Activated CD4-positive, alpha-beta T cell treated with anti-CD3 and anti-CD28 coated beads, Interleukin-2, amount 50 U/mL, for 1 hour (primary cell): ENCODE results near the gene STK32B.
"Not testable (repeated sequence)": the region's sequence is repeated elsewhere in the genome, so short reads cannot be mapped to it uniquely, and the experiment has no call there.

Experiments used
- DNase-seq: peaks from one replicate; pipeline ENCODE4 v3.0.0-alpha.2; 2020

STK32B gene

DNA sequence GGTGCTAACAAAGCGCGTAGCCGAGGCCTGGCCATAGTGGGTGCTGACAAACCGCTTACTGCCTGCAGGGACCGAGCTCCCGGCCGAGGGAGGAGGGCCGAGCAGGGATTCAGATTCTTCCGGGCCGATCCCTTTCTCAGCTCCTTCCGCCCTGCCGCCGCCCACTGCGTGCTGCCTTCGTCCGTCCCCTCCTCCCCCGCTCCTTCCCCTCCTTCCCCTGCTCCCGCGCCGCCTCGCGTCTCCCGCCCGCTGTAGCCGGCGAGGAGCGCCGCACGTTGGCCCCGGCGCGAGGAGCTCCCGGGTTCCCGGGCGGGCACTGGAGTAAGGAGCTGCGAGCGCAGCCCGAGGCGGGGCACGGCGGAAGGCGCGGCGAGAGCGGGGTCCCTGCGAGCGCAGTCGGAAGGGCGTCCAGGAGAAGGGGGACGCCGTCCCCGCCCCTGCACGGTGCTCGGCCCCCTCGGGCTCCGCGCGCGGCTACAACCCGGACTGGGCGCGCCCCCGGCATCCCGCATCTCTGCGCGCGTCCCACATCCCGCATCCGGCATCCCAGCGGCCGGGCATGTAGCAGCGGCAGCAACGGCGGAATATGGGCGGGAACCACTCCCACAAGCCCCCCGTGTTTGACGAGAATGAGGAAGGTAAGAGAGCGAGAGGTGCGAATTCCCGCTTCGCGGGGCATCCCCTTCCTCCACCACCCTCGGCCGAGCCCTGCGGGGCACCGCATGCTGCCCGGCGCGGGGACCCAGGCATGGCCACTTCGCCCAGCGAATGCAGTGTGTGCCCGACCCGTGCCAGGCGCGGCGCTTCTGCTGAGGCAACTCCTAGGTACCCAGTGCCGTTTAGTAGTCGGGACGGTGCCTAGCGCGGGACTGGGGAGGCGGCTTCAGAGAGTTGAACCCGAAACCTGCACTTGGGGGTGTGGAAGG lies at the start of gene STK32B:
Gene STK32B (plus strand): TSS at position 203 of the 926 bp plus-strand sequence.
- no peak for DNase-seq

DNA sequence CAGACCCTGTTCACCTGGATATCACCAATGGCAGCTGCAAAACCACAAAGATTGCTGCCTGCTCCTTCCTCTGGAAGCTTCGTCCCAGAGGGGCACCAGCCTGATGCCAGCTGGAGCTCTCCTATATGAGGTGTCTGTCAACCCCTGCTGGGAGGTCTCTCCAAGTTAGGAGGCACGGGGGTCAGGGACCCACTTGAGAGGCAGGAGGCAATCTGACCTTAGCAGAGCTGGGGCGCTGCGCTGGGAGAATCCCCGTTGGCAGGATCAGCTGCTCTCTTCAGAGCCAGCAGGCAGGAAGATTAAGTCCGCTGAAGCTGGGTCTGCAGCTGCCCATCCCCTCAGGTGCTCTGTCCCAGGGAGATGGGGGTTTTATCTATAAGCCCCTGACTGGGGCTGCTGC lies 49.6 kb upstream of the STK32B start:
- DNase-seq = not testable (repeated sequence)

DNA sequence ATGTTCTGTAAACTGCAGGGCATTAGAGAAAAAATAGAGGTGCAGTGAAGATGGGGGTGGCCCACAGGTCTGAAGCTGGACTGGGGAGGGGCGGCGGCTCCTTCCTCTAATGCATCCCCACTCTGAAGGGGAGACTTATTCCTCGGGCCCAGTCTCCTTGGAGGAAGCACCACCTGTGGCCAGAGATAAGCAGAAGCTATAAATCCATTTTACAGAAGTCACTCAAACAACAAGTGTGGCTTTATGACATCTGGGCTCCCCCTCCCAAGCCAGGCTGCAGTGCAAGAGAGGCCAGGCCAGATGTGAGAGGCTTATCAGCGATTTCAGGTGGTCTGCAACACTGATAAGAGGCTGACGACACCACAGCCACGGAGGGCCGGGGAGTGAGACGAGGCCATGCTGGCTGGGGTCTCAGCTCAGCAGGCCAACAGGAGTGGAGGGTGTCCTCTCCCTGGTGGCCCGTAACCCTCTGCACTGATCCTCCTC lies 47.9 kb upstream of the STK32B start:
- no peak for DNase-seq

DNA sequence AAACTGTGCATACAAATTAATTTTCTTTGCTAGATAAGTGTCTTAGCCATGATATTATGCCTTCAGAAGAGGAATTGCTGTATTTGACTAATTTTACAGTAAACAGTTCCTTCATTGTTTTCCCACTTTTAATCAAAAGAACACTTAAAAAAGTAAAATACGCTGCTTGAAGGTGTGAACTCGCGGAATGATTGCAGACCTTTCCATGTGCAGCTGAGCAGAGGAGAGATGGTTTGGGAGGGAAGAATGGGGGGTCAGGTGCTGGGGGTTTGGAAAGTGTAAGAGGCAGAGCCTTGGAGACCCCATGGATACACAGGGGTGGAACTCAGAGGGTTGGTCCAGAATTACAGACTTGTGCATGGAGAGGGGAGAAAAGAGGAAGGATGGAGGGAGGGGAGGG lies 47.4 kb upstream of the STK32B start:
- no peak for DNase-seq

DNA sequence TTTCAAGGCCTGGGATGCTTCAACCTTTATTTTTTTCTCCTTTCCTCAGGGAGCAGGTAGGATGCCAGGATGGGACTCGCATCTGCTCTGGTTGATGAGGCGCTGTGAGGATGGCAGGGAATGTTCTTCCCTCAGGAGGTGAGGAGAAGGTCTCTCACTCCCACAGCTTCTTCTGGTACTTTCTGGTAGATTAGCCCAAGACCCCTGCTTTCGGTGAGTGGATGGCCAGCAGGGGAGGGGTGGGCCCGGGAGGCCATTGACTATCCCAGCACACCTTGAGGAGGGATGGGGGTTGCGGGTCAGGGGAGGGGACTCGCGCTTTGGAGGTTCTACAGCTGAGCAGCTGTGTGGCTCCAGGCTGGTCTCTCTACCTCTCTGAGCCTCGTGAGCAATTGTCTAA lies 46.8 kb upstream of the STK32B start:
- no peak for DNase-seq

DNA sequence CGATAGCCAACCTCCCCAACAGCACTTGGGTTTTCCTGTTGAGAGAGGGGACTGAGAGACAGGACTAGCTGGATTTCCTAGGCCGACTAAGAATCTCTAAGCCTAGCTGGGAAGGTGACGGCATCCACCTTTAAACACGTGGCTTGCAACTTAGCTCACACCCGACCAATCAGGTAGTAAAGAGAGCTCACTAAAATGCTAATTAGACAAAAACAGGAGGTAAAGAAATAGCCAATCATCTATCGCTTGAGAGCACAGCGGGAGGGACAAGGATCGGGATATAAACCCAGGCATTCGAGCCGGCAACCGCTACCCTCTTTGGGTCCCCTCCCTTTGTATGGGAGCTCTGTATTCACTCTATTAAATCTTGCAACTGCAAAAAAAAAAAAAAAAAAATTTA lies 44.3 kb upstream of the STK32B start:
- not testable (repeated sequence) for DNase-seq

DNA sequence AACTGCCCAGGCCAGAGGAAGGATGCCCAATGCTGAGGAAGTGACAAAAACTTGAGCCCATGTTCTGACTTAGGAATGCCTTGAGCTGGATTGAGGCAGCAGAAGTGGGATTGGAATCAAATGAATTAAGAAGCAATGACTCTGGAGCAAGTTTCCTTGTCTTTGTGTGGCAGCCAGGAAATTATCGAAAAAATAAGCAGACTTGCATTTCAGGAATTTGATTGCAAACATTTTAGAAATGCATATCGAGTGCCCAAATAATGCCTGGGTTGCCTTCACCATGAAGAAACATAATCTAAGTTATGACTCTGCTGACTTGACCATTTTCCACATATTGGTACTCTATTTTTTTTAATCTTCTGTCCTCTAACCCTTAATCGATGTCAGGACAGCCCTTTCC lies 41.5 kb upstream of the STK32B start:
- no peak for DNase-seq

DNA sequence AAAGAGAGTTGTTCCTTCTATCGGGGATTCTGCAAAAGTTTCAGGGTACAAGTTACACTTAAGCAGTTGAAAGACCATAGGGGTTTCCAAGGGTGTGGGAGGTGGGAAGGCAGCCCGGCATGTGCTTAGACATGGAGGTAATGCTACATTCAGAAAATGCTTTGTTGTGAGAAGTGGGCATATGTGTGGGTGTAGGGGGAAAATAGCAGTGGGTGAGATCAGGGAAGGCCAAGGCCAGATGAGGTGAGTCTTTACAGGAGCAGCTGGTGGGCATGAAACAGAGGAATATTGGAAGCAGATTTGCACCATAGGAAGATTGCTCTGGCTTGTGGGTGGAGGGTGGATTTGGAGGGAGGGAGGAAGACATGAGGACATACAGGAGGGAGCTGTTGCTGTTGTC lies 40.3 kb upstream of the STK32B start:
- DNase-seq = no peak

DNA sequence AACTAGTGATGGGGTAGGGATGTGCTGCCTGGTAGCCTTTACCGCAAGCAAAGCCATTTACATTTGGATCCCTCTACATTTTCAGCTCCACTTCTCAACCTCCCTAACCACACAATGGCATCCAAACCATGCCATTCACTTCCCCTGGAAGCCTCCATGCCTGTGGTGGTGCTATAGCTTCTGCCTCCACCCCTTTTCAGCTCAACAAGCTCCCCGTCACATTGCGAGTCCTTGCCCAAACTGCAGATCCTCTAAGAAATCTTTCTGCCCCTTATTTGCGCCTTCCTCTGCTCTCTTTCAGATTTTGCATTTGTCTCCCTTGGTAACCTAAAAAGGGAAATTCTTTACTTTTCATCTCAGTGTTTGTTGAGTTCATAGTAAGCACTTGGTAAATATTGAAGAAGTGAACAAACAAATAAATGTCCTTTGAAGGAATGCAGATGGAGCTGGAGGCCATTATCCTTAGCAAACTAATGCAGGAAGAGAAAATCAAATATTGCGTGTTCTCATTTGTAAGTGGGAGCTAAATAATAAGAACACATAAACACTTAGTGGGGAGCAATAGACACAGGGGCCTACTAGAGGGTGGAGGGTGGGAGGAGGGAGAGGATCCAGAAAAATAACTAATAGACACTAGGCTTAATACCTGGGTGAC lies 38.9 kb upstream of the STK32B start:
- DNase-seq = no peak

DNA sequence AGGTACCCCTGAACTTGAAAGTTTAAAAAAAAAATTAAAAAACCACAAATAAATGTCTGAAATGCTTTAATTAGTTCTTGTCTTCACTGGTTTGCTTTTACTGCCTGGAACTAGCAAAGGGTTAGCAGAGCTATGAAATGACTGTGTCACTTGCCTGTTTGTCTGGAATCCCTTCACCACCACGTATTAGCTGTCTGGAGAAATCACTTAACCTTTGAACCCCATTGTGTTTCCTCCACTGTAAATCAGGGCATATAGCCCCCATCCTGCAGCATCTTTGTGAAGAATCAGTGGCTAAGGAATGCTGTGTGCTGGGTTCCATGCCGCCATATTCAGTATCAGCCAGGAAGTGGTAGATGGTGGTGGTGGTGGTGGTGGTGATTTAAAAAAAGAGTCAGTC lies 38.3 kb upstream of the STK32B start:
- DNase-seq = no peak

DNA sequence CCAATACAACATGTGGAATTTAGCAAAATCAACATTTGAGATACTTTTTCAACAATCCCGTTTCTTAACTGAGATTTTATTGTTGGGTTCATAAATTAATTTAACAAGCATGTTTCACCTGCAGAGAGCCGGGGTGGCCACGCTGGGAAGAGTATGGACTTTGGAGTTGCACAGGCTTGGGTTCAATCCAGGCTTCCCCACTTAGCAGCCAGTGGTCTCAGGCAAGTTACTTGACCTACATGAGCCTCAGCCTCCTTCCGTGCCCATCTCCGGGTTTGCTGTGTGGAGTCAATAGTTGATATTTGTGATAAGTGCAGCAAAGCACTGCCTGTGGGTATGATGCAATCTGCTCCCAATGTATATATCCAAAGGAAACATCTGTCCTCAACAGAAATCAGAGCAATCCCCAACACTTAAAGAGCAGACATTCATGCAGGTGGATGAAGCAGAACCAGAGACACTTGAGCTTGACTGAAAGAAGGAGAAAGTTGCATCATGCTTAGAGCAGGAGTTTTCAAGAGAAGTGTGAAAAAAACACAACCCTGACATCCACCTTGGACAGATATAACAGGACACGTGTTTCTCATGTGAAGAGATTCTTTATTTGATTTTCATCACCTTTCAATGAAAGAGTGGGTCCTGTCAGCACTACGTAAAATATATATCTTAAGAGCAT lies 37.1 kb upstream of the STK32B start:
- no peak for DNase-seq

DNA sequence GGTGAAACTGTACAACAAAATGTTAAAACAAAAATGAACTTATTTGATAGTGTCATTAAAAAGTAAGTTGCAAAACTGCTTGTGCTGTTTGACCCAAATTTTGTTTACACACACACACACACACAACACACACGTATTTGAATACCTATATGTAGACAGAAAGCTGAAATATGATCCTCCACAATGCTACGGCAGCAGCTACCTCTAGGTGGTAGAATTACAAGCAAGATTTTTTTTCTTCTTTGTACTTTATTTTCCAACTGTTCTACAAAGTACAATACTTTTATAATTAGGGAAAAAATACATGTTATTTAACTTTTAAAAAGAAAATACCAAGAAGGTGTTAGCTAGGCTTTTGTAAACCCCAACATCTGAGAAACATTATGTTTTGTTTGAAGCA lies 33.2 kb upstream of the STK32B start:
- no peak for DNase-seq

DNA sequence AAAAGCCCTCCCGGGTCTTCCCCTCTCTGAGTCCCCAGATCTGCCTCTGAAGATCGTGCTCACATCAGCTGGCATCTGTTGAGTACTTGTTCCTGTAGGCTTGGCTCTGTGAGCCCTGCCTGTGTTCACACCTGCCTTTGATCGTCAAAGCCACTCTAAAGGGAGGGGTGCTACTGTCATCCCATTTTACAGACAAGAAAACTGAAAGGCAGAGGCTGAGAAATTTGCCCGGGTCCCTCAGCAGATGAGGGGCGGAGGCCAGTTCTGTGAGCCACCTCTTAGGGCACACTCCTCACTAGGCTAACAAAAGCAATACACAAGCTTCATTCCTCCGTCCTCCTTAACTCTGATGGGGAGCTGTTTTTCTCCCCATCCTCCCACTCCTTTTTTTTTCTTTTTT lies 32.7 kb upstream of the STK32B start:
- no peak for DNase-seq

DNA sequence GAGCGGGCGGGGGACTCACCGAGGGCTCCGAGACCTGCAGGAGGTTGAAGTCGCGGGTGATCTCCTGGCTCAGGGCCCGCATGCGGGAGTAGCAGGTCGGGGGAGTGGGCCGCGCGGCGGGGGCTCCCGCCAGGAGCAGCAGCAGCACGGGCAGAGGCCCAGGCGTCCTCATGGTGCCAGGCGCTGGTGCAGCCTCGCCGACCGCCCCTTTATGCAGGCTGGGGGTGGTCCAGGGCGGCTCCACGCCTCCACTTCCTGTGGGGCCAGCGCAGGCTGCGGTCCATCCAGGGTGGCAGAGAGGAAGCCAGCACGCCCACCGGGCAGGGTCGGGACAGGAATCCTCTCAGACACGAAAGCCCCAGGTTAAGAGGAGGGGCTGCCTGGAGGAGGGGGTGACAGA lies 32.0 kb upstream of the STK32B start, which contains the start of gene CYTL1:
Gene CYTL1 (minus strand): TSS at position 185 of the 400 bp plus-strand sequence. CDS start 13 bp downstream, at position 172.
- DNase-seq = no peak

DNA sequence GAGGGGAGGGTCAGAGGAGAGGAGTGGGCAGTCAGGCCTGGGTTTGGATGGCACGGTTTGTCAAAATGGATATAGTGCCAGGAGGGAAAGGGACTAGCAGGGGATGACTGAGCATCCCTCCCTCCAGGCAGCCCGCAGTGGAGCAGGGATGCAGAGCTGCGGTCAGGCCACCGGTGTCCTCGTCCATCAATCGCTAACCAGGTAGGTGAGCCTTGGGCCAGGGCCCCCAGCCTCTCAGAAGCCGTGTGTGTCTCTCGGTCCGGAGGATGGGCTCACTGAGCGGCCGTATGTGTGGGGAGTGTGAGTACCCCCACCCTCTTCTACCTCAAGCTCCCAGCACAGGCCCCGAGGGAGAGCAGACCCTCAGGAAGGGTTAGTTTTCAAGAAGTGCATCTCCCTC lies 31.5 kb upstream of the STK32B start:
- no peak for DNase-seq

DNA sequence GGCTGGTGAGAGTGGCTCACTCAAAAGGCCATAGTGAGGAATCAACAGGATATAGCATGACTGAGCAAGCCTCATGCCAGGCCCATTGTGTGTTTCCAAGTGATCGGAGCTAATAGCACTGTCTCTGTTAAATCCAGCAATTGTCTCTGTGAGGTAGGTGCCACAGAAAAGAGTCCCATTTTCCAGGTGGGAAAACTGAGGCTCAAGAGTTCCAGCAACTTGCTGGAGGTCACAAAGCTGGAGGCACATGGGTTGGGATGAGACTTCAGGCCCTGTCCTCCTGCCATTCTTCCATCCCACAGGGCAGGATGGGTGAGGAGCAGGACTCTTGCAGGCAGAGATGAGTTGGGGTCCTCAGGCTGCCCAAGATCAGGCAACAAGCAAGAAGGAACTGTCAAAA lies 30.9 kb upstream of the STK32B start:
- DNase-seq = no peak

DNA sequence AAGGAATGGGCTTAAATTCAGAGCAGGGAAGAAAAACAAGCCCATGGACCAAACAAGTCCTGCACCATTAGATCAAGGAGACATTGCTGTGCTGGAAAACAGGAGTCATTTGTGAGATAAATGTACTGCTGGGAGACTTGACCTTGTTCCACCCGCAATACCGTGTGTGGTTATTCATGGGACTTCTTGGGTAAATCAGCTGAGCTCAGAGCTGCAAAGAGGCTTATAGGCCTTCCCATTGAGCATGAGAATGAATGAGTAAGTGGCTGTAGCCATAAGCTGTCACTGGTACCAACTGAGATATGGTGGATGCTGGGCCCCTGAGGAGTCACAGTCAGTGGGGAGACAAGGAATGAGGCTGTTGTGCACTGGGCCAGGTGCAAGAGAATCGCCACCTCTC lies 29.7 kb upstream of the STK32B start:
- no peak for DNase-seq

DNA sequence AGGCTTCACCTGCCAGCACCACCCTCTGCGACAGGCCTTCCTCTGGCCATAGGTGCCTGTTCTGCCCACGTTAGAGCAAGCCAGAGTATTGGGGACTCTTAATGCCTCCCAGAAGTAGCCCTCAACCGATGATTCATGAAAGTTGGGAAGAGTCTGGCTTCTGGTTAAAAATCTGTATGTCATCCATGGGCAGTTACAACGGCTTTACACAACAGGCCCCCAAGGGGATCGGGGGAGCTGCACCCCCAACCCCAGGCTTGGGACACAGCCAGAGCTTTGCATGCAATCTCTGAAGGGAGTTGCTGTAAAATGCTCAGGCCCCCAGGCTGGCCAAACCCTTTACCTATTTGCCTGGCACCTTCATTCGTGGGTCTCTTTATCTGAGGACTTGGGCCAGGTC lies 26.6 kb upstream of the STK32B start:
- no peak for DNase-seq

DNA sequence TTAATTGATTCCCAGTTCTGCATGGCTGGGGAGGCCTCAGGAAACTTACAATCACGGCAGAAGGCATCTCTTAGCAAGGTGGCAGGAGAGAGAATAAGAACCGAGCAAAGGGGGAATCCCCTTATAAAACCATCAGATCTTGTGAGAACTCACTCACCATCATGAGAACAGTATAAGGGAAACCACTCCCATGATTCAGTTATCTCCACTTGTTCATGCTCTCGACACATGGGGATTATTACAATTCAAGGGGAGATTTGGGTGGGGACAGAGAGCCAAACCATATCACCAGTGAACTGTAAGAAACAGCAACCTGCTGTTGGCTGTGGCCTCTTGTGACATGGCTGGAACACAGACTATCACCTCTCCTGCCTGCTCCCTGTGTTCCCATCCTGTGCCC lies 24.9 kb upstream of the STK32B start:
- no peak for DNase-seq

DNA sequence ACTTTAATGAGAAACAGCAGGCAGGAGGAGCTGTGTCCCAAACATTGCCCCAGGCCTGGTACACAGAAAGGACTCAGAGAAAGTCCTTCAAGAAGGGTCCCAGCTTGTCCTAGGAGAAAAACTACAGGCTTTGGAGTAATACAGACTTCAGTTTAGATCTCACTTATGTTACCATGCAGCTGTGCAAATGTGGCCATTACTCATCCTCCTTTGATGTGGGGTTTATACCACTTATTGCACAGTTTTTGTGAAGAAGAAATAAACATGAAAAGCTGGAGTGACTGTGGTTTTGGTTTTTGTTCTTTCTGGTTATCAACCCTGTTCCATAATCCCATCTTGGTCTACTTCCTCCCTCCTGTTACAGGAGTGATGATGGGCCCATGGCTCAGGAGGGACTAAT lies 23.9 kb upstream of the STK32B start:
- no peak for DNase-seq

DNA sequence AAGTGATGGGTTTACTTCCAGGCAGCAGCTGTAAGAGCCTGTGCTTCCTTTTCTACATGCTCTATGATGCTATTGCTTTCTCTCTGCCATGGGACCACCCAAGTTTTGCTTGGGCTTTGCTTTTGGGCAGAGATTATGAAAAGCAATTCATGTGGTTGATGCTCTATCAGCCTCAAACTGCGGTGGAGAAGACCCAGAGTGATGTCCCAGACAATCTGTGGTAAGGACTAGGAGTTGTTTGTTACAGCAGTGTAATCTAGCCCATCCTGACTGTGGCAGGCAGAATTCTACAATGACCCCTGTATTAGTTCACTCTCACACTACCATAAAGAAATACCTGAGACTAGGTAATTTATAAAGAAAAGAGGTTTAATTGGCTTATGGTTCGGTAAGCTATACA lies 22.8 kb upstream of the STK32B start:
- no peak for DNase-seq

DNA sequence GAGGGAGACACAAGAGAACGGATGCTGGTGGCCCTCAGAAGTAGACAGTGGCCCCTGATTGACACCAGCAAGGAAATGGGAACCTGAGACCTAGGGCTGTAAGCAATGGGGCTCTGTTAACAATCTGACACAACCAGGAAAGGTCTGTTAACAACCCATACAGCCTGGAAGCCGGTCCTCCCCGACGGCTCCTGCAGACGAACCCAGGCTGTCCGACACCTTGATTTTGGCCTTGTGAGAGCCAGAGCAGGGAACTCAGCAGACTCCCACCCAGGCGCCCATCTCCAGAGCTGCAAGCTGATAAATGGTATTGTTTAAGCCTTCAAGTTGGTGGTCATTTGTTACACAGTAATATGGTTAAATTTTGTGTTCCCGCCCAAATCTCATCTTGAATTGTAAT lies 21.8 kb upstream of the STK32B start:
- no peak for DNase-seq

DNA sequence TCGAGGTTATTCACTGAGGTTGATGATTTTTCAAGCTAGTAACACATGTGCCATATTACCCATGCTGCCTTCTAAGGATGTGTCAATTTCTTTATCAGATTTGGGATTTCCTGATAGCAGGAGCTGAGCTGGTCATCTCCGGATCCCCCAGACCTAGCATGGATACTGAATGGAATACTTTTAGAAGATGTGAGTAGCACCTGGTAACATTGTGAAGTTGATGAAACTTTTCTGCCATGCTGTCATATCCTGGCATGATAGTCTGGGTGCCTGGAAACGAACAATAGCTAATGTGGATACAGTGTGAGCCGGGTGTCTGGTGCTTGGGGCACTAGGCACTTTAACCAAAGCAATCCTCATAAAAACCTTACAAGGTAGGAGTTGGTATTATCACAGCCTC lies 21.1 kb upstream of the STK32B start:
- no peak for DNase-seq

DNA sequence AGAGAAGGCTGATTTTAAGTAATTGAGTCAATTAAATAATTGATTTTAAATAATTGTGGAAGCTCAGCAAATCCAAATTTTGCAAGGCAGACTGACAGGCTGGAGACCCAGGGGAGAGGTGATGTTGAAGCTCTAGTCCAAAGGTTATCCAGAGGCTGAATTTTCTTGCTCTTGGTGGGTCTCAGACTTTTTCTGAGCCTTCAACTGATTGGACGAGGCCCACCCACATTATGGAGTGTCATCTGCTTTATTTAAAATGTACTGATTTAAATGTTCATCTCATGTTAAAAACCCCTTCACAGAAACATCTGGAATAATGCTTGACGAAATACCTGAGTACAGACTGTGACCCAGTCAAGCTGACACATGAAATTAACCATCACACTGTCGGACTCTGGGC lies 20.4 kb upstream of the STK32B start:
- DNase-seq = no peak
